ENCODE results near the gene TXNDC5.
"Not testable (repeated sequence)": the region's sequence is repeated elsewhere in the genome, so short reads cannot be mapped to it uniquely, and the experiment has no call there.

Gene TXNDC5

DNA sequence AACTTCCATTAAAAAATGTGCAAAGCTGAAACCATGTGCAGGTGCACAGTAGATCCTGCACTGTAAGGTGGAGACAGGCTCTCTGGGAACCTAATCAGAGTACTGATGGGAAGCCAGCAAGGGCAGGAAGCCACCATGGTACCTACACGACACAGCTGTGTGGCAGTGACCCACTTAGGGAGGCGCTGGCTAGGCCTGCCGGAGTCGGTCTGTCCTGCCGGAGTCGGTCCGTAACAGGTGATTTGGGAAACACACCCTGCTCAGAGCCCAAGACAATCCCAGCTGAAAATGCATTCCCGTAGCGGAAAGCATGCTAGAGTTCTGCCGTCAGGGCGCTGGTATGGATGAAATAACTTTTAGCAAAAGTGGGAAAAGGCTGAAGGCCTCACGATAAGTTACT, 17.2 kb downstream of the TXNDC5 start:
- no peak for DNase-seq
- 95% methylated on average over 9 of the region's 12 CpGs for WGBS (ENCODE audit: insufficient coverage)
- H3K27ac ChIP-seq (ENCODE audit: insufficient read depth in 1 of 2, low read depth in 1 of 2, low read length in 2 of 2, poor library complexity in 1 of 2, severe bottlenecking in 2 of 2): no peak overlapping the region
- POLR2A ChIA-PET: no interaction called here
- H3K27me3 ChIP-seq (replicated peaks in 2 of 5; ENCODE audit: control insufficient read depth in 4 of 5, insufficient read depth in 5 of 5, low read length in 4 of 5): no peaks in the 10 kb centered on the region
- H3K4me3 ChIP-seq (ENCODE audit: control insufficient read depth in 1 of 7, extremely low read depth in 1 of 7, insufficient read depth in 4 of 7, low read depth in 2 of 7, low read length in 6 of 7): no peak overlapping the region
- no peaks in the 10 kb centered on the region for H3K4me1 ChIP-seq (ENCODE audit: control extremely low read depth in 1 of 4, control insufficient read depth in 4 of 4, insufficient read depth in 4 of 4, low read length in 3 of 4)
- CTCF ChIA-PET: no interaction called here
- H3K36me3 ChIP-seq (ENCODE audit: control insufficient read depth in 4 of 4, insufficient read depth in 4 of 4, low read length in 3 of 4): peaks cover 20 to 93% (median 84%) of the 10 kb centered on the region in 4 experiments
- no peaks in the 10 kb centered on the region for H3K9me3 ChIP-seq (ENCODE audit: control extremely low read depth in 1 of 5, control insufficient read depth in 4 of 5, insufficient read depth in 2 of 5, low read depth in 1 of 5, low read length in 4 of 5)

GRCh38 chr6:7892367-7892766, 18.2 kb downstream of the TXNDC5 start:
- peaks cover 23 to 94% (median 83%) of the 10 kb centered on the region in 4 experiments for H3K36me3 ChIP-seq (ENCODE audit: control insufficient read depth in 4 of 4, insufficient read depth in 4 of 4, low read length in 3 of 4)
- CTCF ChIA-PET; DNase-seq; H3K4me1 ChIP-seq (ENCODE audit: control extremely low read depth in 1 of 4, control insufficient read depth in 4 of 4, insufficient read depth in 4 of 4, low read length in 3 of 4); POLR2A ChIA-PET; H3K4me3 ChIP-seq (ENCODE audit: control insufficient read depth in 1 of 7, extremely low read depth in 1 of 7, insufficient read depth in 4 of 7, low read depth in 2 of 7, low read length in 6 of 7); H3K27ac ChIP-seq (ENCODE audit: insufficient read depth in 1 of 2, low read depth in 1 of 2, low read length in 2 of 2, poor library complexity in 1 of 2, severe bottlenecking in 2 of 2); H3K27me3 ChIP-seq (replicated peaks in 2 of 5; ENCODE audit: control insufficient read depth in 4 of 5, insufficient read depth in 5 of 5, low read length in 4 of 5); H3K9me3 ChIP-seq (ENCODE audit: control extremely low read depth in 1 of 5, control insufficient read depth in 4 of 5, insufficient read depth in 2 of 5, low read depth in 1 of 5, low read length in 4 of 5): not testable (repeated sequence)
- WGBS (ENCODE audit: insufficient coverage): 98% methylated on average over 4 of the region's 4 CpGs

DNA sequence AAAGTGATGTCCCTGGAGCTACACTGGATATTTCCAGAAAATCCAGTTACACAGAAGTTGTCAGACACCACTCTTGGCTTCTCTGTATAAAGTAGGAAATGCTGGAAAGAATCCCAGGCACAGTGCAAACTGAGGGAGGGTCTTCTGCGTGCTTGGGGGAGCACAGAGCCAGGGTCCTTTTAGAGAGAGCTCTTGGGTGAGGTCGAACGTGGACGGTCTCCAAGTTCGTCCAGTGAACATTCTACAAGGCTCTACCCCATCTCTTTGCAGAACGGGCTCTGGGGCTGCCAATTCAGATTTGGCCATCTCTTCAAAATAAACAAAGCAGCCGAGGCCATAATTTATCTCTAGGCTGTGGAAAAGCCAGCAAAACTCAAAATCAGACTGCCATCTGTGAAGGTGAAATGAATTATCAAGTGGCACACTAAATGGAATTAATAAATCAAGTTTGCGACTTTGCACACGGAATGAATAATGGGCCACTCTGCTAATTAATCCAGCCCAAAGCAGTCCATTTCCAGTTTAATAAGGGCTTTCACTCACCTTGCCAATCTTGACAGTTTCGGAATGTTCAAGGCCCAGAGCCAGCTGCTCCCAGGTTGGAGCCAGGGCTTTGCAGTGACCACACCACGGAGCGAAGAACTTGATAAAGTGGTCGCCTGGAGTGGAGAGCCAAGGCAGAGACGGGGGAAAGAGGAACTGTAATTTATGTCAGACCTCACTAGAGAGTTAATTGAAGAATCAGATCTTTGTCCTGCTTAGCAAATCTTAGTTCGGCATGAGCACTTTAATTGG, 19.3 kb downstream of the TXNDC5 start:
- no peak overlapping the region for H3K4me3 ChIP-seq (ENCODE audit: control insufficient read depth in 1 of 7, extremely low read depth in 1 of 7, insufficient read depth in 4 of 7, low read depth in 2 of 7, low read length in 6 of 7)
- H3K27me3 ChIP-seq (replicated peaks in 2 of 5; ENCODE audit: control insufficient read depth in 4 of 5, insufficient read depth in 5 of 5, low read length in 4 of 5): no peaks in the 10 kb centered on the region
- POLR2A ChIA-PET: no interaction called here
- CTCF ChIA-PET: no interaction called here
- no peak for DNase-seq
- H3K9me3 ChIP-seq (ENCODE audit: control extremely low read depth in 1 of 5, control insufficient read depth in 4 of 5, insufficient read depth in 2 of 5, low read depth in 1 of 5, low read length in 4 of 5): no peaks in the 10 kb centered on the region
- H3K36me3 ChIP-seq (ENCODE audit: control insufficient read depth in 4 of 4, insufficient read depth in 4 of 4, low read length in 3 of 4): peaks cover 27 to 98% (median 87%) of the 10 kb centered on the region in 4 experiments
- H3K27ac ChIP-seq (ENCODE audit: insufficient read depth in 1 of 2, low read depth in 1 of 2, low read length in 2 of 2, poor library complexity in 1 of 2, severe bottlenecking in 2 of 2): no peak overlapping the region
- no peaks in the 10 kb centered on the region for H3K4me1 ChIP-seq (ENCODE audit: control extremely low read depth in 1 of 4, control insufficient read depth in 4 of 4, insufficient read depth in 4 of 4, low read length in 3 of 4)
- WGBS (ENCODE audit: insufficient coverage): 96% methylated on average over 14 of the region's 15 CpGs

GRCh38 chr6:7888587-7889357, 21.8 kb downstream of the TXNDC5 start:
- POLR2A ChIA-PET: interaction anchor here (0.6 kb wide), 1 partner anchor 87 kb away, joined by 4 read pairs; no protein-coding TSS in a partner anchor
- Histone ChIP-seq H3K9me3 (ENCODE audit: control extremely low read depth in 1 of 5, control insufficient read depth in 4 of 5, insufficient read depth in 2 of 5, low read depth in 1 of 5, low read length in 4 of 5) (no peaks in the 10 kb centered on the region), H3K27me3 (replicated peaks in 2 of 5; ENCODE audit: control insufficient read depth in 4 of 5, insufficient read depth in 5 of 5, low read length in 4 of 5) (no peaks in the 10 kb centered on the region), H3K27ac (ENCODE audit: insufficient read depth in 1 of 2, low read depth in 1 of 2, low read length in 2 of 2, poor library complexity in 1 of 2, severe bottlenecking in 2 of 2) (no peak overlapping the region), H3K36me3 (ENCODE audit: control insufficient read depth in 4 of 4, insufficient read depth in 4 of 4, low read length in 3 of 4) (peaks cover 37 to 98% (median 84%) of the 10 kb centered on the region in 4 experiments), H3K4me3 (ENCODE audit: control insufficient read depth in 1 of 7, extremely low read depth in 1 of 7, insufficient read depth in 4 of 7, low read depth in 2 of 7, low read length in 6 of 7) (no peak overlapping the region), H3K4me1 (ENCODE audit: control extremely low read depth in 1 of 4, control insufficient read depth in 4 of 4, insufficient read depth in 4 of 4, low read length in 3 of 4) (no peaks in the 10 kb centered on the region)
- 98% methylated on average over 22 of the region's 25 CpGs for WGBS (ENCODE audit: insufficient coverage)
- DNase-seq: no peak
- CTCF ChIA-PET: interaction anchor here (0.9 to 1.7 kb wide), 4 partner anchors 9 to 121 kb away, joined by 3 to 8 read pairs (median 4); no protein-coding TSS in a partner anchor

GRCh38 chr6:7887278-7887991, 23.2 kb downstream of the TXNDC5 start:
- peaks cover 39 to 99% (median 84%) of the 10 kb centered on the region in 4 experiments for H3K36me3 ChIP-seq (ENCODE audit: control insufficient read depth in 4 of 4, insufficient read depth in 4 of 4, low read length in 3 of 4)
- CTCF ChIA-PET: interaction anchor here (1.2 to 1.4 kb wide), 2 partner anchors 11 to 12 kb away, joined by 4 read pairs; no protein-coding TSS in a partner anchor
- no peak for DNase-seq

GRCh38 chr6:7886132-7886531, 24.5 kb downstream of the TXNDC5 start:
- no peaks in the 10 kb centered on the region for H3K4me1 ChIP-seq (ENCODE audit: control extremely low read depth in 1 of 4, control insufficient read depth in 4 of 4, insufficient read depth in 4 of 4, low read length in 3 of 4)
- H3K36me3 ChIP-seq (ENCODE audit: control insufficient read depth in 4 of 4, insufficient read depth in 4 of 4, low read length in 3 of 4): peaks cover 36 to 99% (median 83%) of the 10 kb centered on the region in 4 experiments
- WGBS (ENCODE audit: insufficient coverage): no CpG with 5 or more reads among the region's 3 CpGs
- H3K27ac ChIP-seq (ENCODE audit: insufficient read depth in 1 of 2, low read depth in 1 of 2, low read length in 2 of 2, poor library complexity in 1 of 2, severe bottlenecking in 2 of 2): no peak overlapping the region
- no peaks in the 10 kb centered on the region for H3K9me3 ChIP-seq (ENCODE audit: control extremely low read depth in 1 of 5, control insufficient read depth in 4 of 5, insufficient read depth in 2 of 5, low read depth in 1 of 5, low read length in 4 of 5)
- H3K27me3 ChIP-seq (replicated peaks in 2 of 5; ENCODE audit: control insufficient read depth in 4 of 5, insufficient read depth in 5 of 5, low read length in 4 of 5): no peaks in the 10 kb centered on the region
- POLR2A ChIA-PET: no interaction called here
- DNase-seq: no peak
- no peak overlapping the region for H3K4me3 ChIP-seq (ENCODE audit: control insufficient read depth in 1 of 7, extremely low read depth in 1 of 7, insufficient read depth in 4 of 7, low read depth in 2 of 7, low read length in 6 of 7)
- CTCF ChIA-PET: no interaction called here

More at GRCh38 chr6:7887278-7887991, 23.2 kb downstream of the TXNDC5 start:
- Histone ChIP-seq H3K27me3 (replicated peaks in 2 of 5; ENCODE audit: control insufficient read depth in 4 of 5, insufficient read depth in 5 of 5, low read length in 4 of 5) (no peaks in the 10 kb centered on the region), H3K27ac (ENCODE audit: insufficient read depth in 1 of 2, low read depth in 1 of 2, low read length in 2 of 2, poor library complexity in 1 of 2, severe bottlenecking in 2 of 2) (no peak overlapping the region), H3K4me3 (ENCODE audit: control insufficient read depth in 1 of 7, extremely low read depth in 1 of 7, insufficient read depth in 4 of 7, low read depth in 2 of 7, low read length in 6 of 7) (no peak overlapping the region), H3K4me1 (ENCODE audit: control extremely low read depth in 1 of 4, control insufficient read depth in 4 of 4, insufficient read depth in 4 of 4, low read length in 3 of 4) (no peaks in the 10 kb centered on the region), H3K9me3 (ENCODE audit: control extremely low read depth in 1 of 5, control insufficient read depth in 4 of 5, insufficient read depth in 2 of 5, low read depth in 1 of 5, low read length in 4 of 5) (no peaks in the 10 kb centered on the region)
- 95% methylated on average over 20 of the region's 21 CpGs for WGBS (ENCODE audit: insufficient coverage)
- POLR2A ChIA-PET: no interaction called here

Measured in common myeloid progenitor, CD34-positive (primary cell).